GM18519 (cell line): Measurements from ENCODE around the gene SLC39A3.
"Not testable (repeated sequence)": the region's sequence is repeated elsewhere in the genome, so short reads cannot be mapped to it uniquely, and the experiment has no call there.

ENCODE experiments used
- ATAC-seq: cut with Tn5 transposase; IDR thresholded peaks from one replicate; pipeline ENCODE4 v1.9.1; 2021; ENCODE audit warnings: mild to moderate bottlenecking, moderate library complexity; ENCODE audit not compliant: unreplicated experiment, low FRiP score

SLC39A3 gene

DNA sequence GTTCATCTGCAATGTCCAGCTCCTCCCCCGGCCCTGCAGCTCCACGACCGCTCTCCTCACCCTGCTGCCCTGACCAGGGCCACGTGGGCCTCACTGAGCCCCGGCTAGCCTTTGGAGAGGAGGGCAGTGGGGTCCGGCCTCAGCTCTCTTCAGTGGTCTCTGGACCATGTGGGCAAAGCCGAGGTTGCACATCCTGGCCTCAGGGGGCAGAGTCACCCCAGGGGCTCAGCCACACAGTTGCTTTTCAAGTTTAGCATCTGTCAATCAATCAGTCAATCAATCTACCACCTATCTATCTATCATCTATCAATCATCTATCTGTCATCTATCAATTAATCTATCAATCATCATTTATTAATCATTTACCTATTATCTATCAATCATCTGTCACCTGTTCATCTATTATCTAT, 15.7 kb downstream of the SLC39A3 start:
- no peak for ATAC-seq

DNA sequence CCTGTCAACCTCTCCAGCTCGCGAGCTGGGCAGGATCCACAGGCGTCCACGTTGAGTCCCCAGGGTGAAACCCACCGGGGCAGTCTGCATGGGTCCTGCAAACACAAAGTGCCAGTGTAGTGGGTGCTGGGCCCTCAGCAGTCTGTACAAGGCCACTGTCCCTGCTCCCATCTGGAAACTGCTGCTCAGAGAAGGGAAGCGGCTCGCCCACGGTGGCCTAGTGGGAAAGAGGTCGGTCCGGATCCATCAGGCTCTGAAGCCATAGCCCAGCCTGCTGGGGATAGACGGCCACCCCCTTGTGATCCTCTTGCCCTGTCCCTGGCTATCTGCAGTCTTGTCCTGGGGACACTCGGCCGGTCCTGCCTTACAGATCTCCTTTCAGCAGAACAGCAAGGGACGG, 16.1 kb downstream of the SLC39A3 start:
- no peak for ATAC-seq

DNA sequence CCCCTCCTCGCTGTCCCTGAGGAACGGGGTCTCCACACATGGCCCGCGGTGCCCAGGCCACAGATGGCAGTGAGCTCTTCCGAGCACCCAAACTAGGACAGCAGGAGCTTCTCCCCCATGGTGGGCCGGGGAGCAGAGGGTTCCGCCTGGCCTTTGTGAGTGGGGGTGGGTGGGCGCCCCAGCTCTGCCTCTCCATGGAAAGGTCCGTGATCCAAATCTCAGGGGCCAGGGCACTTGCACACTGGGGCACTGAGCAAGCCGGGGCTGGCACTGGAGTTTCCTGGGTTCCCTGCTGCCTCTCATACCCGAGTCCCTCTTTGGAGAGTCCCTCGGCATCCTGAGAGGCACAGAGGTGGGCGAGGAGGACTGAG, 16.5 kb downstream of the SLC39A3 start:
- no peak for ATAC-seq

DNA sequence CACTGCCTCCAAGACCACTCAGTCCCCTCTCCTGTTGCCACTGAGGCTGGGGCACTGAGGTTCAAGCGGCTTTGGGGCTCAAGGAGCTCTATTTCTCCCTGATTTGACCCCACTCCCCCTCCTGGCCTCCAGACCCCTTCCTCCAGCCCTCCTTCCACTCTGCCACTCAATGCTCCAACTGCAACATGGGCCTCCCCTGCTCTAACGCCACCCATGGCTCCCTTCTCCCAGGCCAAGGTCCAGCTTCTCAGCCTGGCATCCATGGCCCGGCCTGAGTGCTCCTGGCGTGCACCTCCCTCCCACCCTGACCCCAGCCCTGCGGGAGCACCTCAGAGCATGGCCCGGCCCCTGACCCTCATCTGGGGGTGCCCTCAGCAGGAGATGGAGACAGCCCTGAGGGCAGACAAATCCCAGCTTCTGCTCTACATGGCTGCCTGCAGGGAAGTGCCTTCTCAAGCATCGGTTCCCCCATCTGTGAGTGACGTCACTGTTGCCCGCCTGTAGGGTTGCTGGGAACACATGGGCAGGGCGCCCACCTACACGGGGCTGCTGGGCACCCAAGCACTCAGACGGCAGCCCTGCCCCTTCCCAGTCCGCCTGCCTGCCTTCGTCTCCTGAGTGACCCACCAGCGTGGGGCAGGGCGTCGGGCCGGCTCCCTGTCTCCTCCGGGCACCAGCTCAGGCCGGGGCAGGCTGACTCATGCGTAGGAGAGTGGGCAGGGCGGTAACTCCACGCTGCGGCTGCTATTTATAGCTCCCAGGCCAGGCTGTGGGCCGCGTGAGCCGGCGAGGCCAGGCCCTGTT, 17.1 kb downstream of the SLC39A3 start:
- no peak for ATAC-seq

DNA sequence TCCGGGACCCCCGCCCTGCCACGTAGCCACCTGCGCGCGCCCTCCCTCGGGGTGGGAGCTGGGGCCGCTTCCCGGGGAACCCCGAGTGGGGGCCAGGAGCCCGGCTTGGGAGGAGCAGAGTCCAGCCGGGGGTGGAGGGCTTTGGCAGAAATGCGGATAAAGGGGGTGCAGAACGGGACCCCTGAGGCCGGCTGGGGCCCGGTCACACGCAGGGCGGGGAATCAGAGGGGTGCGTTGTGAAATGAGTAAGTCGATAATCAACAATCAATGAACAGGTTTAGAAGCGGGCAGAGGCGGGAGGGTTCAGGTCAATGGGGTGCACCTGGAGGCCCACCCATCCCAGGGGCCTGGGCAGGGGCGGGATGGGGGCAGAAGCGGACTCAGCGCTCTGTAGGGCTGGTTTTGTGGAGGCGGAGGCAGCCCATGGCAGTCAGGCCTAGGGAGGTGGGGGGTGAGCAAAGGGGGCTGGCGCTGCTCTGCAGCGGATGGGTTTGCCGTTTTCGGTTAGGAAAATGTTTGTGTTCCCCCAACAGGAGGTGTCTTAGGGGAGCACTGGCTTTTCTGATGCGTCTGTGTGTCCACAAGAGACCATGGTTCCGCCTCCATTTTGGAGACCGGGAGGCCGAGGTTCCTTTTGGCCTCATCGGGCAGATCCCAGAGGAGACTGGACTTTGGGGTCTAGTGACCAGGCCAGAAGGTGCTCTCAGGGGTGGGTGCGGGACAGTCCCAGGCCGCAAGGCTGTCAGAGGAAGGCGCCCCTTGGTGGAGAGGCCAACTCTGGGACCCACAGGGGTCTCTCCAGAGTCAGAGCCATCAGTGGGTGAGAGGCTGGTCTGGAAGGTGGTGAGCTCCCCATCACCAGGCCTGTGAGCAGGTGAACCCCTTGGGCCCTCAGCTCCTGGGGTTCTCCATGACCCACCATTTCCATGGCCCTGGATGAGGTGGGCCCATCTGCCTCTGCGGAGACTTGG, 18.0 kb downstream of the SLC39A3 start:
- ATAC-seq: no peak

DNA sequence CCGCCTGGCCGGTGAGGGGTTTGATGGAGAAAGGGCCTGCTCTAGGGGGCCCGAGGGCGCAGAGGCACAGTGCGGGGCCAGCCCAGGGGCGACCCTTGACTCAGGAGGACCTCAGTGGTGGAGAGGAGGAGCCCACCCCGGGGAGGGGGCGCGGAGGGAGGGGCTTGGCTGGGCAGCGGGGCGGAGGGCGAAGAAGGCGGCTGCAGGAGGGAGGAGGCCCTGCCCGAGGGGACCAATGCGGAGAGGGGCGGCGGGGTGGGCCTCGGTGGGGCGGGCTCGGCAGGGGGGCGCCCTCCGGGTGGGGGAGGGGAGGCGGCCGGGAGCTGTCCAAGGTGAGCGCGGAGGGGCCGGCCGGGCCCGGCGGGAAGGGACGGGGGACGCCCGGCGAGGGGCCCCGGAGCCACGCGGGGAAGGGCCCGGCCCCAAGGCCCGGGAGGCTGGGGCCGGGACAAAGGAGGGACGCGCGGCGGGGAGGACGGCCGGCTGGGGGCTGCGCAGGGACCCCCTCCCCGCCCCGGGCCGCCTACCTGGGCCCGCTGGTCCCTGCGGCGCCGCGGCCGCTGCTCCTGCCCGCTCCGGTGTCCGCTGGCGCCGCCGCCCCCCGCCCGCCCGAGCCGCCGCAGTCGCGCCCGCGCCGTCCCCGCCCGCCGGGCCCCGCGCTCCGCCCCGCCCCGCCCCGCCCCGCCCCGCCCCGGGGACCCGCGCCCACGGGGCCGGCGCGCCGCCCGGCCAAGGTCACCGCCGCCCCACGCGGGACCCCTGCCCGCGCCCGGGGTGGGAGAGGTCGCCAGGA, 18.8 kb downstream of the SLC39A3 start, which contains the start of gene DIRAS1:
Gene DIRAS1, minus strand, starts transcription at position 596 of the 793 bp plus-strand sequence. CDS start 3,566 bp downstream, outside the sequence.
- ATAC-seq: no peak

DNA sequence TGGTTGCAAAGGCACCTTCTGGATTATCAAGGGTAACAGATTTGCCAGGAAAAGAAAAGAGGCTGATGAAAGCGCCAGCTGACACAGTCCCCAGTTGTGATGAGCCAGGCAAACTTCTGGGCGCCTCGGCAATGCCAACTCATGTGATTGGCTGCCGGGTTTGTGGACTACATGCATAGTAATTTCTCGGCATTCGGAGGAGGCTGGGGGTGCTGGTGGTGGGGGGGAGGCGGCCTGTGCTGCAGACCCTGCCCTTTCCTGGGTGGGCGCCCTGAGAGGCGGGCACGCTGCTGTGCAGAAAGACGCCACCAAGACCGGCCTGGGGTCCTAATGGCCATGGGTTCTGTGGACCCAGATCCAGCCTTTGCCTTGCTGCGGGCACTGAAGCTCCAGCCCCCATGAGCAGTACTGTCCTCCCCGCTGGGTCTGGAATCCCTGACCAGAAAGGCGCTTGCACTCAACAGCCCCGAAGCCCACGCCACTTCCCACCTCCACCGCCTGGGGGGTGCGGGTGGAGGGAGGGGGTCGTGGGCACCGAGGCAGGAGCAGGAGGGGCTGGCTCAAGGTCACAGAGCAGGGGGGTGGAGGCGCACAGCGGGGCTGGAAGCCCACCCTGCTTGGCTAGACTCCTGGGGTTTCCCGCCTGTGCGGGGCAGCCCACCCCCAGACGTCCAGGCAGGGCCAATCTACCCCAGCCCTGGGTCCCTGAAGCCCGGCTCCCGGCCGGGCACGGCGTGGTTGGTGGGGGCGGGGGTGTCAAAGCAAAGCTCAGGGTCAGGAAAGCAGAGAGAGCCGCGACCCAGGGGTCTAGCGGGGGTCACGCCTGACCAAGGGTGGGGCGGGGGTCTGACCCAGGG, 19.7 kb downstream of the SLC39A3 start:
- ATAC-seq: no peak

DNA sequence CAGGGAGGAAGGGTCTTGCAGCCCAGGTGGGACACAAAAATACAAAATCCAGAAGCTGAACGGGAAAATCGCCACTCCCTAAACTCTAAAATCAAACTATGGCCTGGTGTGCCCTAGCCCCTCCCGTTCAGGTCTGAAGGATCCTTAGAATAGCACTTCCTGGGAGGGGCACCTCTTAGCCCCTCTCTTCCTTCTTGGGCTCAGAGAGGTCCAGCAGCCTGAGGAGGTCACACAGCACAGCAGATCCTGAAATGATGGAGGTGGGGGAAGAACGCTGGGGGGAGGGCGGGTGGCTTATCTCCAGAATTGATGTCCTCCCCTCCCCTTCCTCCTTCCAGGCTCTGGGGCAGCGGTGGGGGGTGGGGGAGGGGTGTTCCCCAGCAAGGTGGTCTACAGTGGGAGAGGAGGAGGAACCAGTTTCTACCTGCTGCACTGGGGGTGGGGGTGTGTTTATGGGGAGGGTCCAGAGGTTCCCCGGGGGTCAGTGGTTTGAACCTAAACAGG, 20.5 kb downstream of the SLC39A3 start:
- ATAC-seq: no peak

DNA sequence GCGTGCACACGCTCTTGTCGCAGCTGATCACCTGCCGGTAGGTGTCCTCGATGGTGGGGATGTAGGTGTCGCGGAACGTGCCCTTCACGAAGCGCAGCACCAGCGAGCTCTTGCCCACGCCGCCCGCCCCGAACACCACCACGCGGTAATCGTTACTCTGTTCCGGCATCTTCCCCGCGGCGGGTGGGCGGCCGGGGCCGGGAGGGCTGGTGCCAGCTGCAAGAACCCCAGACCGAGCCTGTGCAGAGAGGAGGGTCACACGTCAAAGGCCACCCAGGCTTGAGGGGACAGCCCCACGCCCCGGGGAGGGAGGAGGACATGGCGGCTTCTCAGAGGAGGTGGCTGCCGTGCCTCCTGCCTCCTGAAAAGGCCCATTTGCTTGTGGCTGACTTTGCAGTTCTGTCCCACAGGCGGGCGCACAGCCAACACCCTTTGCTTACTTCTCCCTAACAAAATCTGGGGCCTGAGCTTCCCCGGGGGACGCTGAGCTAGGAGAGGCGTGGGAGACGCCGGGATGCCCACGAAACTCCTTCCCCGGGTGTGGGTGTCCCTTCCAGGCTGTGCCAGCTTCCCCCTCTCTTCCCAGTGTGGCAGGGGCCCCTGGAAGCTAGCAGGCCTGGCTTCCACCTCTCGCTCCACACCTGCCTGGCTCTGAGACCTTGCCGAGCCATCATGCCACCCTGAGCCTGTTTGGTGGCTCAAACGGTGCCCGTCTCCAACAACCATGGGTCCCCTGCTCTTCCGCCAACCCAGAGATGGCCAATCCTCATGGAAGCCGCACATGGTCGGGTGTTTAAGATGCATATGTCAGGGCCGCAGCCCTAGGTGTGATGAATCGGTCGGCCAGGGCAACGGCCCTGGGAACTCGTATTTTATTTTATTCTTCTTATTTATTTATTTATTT, 21.9 kb downstream of the SLC39A3 start:
- ATAC-seq: no peak

DNA sequence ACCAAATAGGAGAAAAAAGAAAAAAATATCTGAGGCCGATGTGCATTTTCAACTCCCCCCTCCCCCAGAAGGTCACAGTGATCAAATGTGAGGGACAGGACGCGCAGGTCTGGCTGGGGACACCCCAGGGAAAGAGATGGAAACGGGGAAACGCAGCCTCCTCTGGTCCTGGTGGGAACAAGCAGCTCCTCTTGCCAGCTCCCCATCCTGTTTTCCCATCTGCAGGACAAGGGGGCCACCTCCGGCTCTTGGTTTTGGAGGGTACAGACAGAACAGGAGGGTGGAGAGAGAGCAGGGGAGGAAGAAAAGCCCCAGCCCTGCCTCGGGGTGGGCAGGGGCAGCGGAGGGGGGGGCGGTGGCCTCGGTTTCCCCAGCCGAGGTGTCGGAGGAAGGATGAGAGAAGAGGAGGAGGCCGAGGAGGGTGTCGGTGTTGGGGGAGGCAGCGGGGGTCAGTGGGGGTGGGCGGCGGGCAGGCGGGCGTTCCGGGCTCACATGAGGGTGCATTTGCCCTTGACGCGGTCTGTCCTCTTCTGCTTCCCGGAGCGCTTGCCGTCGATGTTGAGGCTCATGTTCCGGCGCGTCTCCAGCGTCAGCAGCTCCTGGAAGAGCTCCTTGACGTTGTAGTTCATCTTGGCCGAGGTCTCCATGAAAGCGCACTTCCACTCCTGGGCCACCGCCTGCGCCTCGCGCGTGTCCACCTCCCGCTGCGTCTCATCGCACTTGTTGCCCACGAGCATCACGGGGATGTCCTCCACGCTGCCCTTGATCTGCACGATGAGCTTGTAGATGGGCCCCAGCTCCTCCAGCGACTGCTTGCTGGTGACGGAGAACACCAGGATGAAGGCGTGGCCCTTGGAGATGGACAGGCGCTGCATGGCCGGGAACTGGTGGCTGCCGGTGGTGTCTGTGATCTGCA, 22.8 kb downstream of the SLC39A3 start:
- no peak for ATAC-seq

DNA sequence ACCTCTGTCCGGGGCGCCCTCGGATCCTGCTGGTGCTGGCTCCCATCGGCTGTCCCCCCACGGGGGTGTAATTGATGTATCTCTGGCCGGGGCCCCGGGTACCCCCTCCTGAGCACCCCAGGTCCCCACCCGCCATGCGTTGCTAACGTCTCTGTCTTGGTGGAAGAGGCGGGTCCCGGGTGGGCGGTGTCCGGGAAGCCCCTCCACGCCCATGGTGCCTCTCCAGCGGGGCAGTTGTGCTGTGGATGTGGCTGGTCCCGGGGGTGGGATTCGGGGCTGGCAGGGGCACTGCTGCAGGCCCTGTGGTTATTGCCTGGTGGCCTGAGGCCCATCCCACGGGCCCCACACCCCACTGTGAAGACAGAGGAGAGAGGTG, 23.6 kb downstream of the SLC39A3 start:
- ATAC-seq: no peak

DNA sequence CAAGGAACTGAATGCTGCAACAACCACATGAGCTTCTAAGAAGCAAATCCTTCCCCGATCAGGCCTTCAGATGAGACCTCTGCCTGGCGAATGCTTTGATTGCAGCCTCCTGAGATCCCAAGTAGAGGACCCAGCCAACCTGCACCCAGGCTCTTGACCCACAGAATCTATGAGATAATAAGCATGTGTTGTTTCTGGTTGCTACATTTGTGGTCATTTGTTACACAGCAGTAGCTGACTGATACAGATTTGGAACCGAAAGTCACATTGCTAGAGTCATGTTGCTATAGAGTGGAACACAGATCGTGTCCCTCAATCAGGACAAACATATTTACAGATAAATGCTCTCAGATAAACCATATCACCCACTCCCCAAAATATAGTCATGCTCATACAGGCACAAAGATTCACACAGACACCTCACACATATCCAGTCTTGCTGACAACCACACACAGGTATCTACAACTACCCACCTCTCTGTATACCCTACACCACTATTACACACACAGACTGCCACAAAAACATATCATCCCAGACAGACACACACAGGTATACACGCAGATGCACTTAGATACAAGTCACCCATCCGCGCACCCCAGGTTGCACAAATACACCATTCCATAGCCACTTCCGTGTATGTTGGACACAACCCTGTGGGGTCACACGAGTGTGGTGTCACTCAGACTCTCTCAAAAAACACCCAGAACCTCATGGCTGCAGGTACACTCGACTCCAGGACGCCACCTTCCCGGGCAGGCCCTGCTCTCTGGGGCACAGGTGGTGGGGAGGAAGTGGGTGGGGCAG, 24.1 kb downstream of the SLC39A3 start:
- no peak for ATAC-seq

DNA sequence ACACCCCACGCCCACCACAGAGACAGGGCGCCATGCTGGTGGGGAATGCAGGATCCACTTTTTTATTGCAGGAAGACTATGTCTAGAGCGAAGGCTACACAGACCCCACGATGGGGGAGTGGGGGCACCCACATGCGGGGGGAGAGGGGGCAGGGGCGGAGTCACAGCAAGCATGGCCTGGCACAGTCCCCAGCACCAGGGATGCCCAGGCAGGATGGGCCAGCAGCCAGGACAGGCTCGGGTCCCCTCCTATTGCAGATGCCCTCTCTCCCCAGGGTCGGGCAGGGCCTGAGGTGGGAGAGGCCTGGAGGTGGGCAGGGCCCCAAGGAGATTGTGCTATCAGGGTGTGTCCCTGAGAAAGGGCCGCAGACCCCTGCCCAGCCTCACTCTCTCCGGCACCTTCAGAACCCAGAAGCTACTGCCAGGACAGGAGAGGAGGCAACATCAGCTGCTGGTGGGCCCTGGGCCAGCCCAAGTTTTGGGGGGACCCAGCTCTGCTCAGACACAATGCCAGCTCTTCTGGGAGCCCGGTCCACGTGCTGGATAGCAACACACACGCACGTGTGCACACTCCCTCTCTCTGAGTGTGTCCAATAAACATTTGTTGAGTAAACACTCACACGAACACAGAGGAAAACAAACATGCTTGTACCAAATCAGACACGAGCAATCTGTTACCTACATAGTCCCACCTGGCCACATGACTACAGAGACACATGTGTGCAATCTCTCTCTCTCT, 25.1 kb downstream of the SLC39A3 start:
- no peak for ATAC-seq

DNA sequence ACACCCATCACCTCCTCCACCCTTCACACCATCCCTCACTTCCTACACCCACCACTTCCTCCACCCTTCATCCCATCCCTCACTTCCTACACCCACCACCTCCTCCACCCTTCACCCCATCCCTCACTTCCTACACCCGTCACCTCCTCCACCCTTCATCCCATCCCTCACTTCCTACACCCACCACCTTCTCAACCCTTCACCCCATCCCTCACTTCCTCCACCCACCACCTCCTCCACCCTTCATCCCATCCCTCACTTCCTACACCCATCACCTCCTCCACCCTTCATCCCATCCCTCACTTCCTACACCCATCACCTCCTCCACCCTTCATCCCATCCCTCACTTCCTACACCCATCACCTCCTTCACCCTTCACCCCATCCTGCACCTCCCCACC, 25.7 kb downstream of the SLC39A3 start:
- not testable (repeated sequence) for ATAC-seq

DNA sequence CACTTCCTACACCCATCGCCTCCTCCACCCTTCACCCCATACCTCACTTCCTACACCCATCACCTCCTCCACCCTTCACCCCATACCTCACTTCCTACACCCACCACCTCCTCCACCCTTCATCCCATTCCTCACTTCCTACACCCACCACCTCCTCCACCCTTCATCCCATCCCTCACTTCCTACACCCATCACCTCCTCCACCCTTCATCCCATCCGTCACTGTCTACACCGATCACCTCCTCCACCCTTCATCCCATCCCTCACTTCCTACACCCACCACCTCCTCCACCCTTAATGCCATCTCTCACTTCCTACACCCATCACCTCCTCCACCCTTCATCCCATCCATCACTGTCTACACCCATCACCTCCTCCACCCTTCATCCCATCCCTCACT, 26.6 kb downstream of the SLC39A3 start:
- ATAC-seq: not testable (repeated sequence)

DNA sequence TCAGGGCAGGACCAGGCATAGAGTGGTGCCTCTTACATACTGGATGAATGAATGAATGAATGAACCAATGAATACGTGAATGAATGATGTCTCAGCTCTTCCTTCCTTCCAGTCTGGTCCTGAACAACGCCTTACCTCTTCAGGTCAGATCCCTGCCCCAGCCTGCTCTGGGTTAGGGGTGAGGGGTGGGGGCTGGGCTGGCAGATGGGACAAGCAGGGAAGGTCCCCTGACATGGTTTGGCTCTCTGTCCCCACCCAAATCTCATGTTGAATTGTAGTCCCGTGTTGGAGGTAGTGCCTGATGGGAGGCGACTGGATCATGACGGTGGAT, 28.0 kb downstream of the SLC39A3 start:
- no peak for ATAC-seq
